Prostate gland (tissue), 2 donors: ENCODE data around the gene SHKBP1.

Experiments
- POLR2A ChIP-seq: fragments of 450-650 bp; IDR thresholded peaks from one replicate; pipeline ENCODE4 v1.6.1; 2016; ENCODE audit warnings: antibody characterized with exemption, mild to moderate bottlenecking
- POLR2AphosphoS5 ChIP-seq: sonication (generic); formaldehyde crosslinking; IDR thresholded peaks from one replicate; pipeline ENCODE4 v1.6.1; 2017; ENCODE audit warnings: antibody characterized with exemption
- TF ChIP-seq, protein P1 (sequence below), 4 experiments: fragments of 200-600 bp in 2 of 4; fragments of 450-650 bp in 2 of 4; sonication (generic) in 2 of 4; IDR thresholded peaks; 1 replicate in 3 of 4; 2 replicates in 1 of 4; pipeline ENCODE4 v1.5.1; 2016 to 2019; ENCODE audit warnings: antibody characterized with exemption in 4 of 4, mild to moderate bottlenecking in 2 of 4, moderate library complexity in 2 of 4

DNA sequence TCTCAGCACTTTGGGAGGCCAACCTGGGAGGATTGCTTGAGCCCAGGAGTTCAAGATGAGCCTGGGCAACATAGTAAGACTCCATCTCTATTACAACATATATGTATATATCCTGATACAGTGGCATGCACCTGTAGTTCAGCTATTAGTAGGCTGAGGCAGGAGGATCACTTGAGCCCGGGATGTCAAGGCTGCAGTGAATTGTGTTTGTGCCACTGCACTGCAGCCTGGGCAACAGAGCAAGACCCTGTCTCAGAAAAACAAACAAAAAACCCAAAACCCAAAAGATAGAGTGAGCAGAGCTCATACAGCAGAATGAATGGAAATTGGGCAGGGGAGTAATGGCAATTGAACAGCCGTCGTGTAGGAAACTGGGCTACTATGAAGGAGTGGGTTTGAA, 17.3 kb upstream of the SHKBP1 start:
- TF ChIP-seq, protein P1, sequence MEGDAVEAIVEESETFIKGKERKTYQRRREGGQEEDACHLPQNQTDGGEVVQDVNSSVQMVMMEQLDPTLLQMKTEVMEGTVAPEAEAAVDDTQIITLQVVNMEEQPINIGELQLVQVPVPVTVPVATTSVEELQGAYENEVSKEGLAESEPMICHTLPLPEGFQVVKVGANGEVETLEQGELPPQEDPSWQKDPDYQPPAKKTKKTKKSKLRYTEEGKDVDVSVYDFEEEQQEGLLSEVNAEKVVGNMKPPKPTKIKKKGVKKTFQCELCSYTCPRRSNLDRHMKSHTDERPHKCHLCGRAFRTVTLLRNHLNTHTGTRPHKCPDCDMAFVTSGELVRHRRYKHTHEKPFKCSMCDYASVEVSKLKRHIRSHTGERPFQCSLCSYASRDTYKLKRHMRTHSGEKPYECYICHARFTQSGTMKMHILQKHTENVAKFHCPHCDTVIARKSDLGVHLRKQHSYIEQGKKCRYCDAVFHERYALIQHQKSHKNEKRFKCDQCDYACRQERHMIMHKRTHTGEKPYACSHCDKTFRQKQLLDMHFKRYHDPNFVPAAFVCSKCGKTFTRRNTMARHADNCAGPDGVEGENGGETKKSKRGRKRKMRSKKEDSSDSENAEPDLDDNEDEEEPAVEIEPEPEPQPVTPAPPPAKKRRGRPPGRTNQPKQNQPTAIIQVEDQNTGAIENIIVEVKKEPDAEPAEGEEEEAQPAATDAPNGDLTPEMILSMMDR (IDR thresholded peaks at IDR 0.05), result no peak
- TF ChIP-seq POLR2AphosphoS5 (no peak), POLR2A (no peak)
